ENCODE measurements around the gene TSSK2. TPM values are rescaled to one million over a fixed set of nuclear protein-coding genes. Genes with fewer than 3 reads are reported as not detected.

Gene TSSK2
- total RNA-seq, 1 donor from 2014 or later = 1.4 TPM

GRCh38 chr22:19181786-19182471 is 50.8 kb downstream of the TSSK2 start:
- no peak for DNase-seq (ENCODE audit: low spot score)

Other genes starting within 250 kb of the TSSK2 start
- 11.6 TPM for gene DGCR6, start 225.0 kb upstream of the TSSK2 start, total RNA-seq (ENCODE audit: insufficient read depth, low replicate concordance)
- 4.6 TPM for gene PRODH, start 195.0 kb upstream of the TSSK2 start, total RNA-seq (ENCODE audit: insufficient read depth, low replicate concordance)
- 47.4 TPM for gene DGCR2, start 8.9 kb upstream of the TSSK2 start, total RNA-seq (ENCODE audit: insufficient read depth, low replicate concordance)
- gene ESS2, start 13.3 kb downstream of the TSSK2 start, total RNA-seq (ENCODE audit: insufficient read depth, low replicate concordance) = 4.3 TPM
- gene GSC2, start 19.0 kb downstream of the TSSK2 start, total RNA-seq (ENCODE audit: insufficient read depth, low replicate concordance) = not detected
- gene SLC25A1, start 47.4 kb downstream of the TSSK2 start, total RNA-seq (ENCODE audit: insufficient read depth, low replicate concordance) = 19.3 TPM
- gene CLTCL1, start 160.4 kb downstream of the TSSK2 start, total RNA-seq (ENCODE audit: insufficient read depth, low replicate concordance) = 9.9 TPM